AG04450 (cell line): ENCODE results near the gene NLRP6. TPM values are rescaled to one million over a fixed set of nuclear protein-coding genes. Genes with fewer than 3 reads are reported as not detected.

Source experiments
- CTCF ChIA-PET: fragments of 300-600, 350-600 bp; formaldehyde crosslinking; extraction: SDS; loops from one replicate; lab custom pipeline; 2022; ENCODE audit warnings: antibody characterized with exemption, inconsistent platforms; lab: Charles Lee
- POLR2A ChIA-PET: fragments of 350-600 bp; formaldehyde crosslinking; extraction: SDS; loops from one replicate; lab custom pipeline; 2021; ENCODE audit warnings: antibody characterized with exemption, inconsistent platforms; lab: Yijun Ruan, JAX
- DNase-seq: peaks from one replicate; pipeline ENCODE4 v3.0.0-alpha.2; 2011; ENCODE audit warnings: low read depth, low spot score
- H3K27ac ChIP-seq: one replicate; pipeline ENCODE4 v1.5.1; 2012; ENCODE audit warnings: low read depth, low read length, control low read depth
- H3K27me3 ChIP-seq: one replicate; pipeline ENCODE4 v1.6.0; 2012; ENCODE audit warnings: low read length; ENCODE audit not compliant: control insufficient read depth, insufficient read depth
- H3K4me3 ChIP-seq: 2 replicates; pipeline ENCODE4 v1.5.1; 2011; ENCODE audit warnings: mild to moderate bottlenecking, low read depth, low read length, control low read depth
- H3K9me3 ChIP-seq: 2 replicates; pipeline ENCODE4 v1.5.1; 2012; ENCODE audit warnings: low read length; ENCODE audit not compliant: control insufficient read depth, insufficient read depth
- polyA plus RNA-seq: library from polyadenylated mRNA; depleted of rRNA; stranded (reverse); fragments of >200 nt; gene quantifications from 2 replicates; pipeline ENCODE4 v1.2.3, GENCODE V29; 2011
- TF ChIP-seq, protein P1 (sequence below): IDR thresholded peaks from 2 replicates; pipeline ENCODE4 v1.5.1; 2011; ENCODE audit warnings: low read depth, low read length, control low read depth, inconsistent platforms

NLRP6 gene
- polyA plus RNA-seq, 1 experiment, result not detected

DNA sequence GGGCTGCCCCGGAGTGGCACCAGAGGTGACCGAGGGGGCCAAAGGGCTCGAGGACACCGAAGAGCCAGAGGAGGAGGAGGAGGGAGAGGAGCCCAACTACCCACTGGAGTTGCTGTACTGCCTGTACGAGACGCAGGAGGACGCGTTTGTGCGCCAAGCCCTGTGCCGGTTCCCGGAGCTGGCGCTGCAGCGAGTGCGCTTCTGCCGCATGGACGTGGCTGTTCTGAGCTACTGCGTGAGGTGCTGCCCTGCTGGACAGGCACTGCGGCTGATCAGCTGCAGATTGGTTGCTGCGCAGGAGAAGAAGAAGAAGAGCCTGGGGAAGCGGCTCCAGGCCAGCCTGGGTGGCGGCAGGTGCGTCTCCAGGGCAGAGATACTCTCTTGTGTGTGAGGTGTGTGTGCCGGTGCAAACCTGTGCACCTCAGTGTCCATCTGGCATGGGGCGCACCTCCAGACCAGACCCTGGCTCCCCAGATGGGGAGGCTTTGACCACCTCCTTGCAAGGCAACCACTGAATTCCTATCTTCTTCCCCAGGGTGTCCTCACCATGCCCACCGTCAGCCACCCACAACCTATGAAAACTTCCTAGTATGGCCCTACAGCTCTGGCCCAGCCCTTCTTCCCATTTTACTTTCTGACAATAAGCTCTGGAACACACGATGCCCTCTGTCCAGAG, 3.4 kb downstream of the NLRP6 start:
- ChIA-PET POLR2A (no interaction called here), CTCF (no interaction called here)
- Histone ChIP-seq H3K9me3 (no peaks in the 10 kb centered on the region; the same call in 1 of the 2 replicates), H3K4me3 (no peak overlapping the region), H3K27ac (no peak overlapping the region), H3K27me3 (peaks cover 65% of the 10 kb centered on the region)
- TF ChIP-seq, protein P1, sequence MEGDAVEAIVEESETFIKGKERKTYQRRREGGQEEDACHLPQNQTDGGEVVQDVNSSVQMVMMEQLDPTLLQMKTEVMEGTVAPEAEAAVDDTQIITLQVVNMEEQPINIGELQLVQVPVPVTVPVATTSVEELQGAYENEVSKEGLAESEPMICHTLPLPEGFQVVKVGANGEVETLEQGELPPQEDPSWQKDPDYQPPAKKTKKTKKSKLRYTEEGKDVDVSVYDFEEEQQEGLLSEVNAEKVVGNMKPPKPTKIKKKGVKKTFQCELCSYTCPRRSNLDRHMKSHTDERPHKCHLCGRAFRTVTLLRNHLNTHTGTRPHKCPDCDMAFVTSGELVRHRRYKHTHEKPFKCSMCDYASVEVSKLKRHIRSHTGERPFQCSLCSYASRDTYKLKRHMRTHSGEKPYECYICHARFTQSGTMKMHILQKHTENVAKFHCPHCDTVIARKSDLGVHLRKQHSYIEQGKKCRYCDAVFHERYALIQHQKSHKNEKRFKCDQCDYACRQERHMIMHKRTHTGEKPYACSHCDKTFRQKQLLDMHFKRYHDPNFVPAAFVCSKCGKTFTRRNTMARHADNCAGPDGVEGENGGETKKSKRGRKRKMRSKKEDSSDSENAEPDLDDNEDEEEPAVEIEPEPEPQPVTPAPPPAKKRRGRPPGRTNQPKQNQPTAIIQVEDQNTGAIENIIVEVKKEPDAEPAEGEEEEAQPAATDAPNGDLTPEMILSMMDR, result no peak
- no peak for DNase-seq

GRCh38 chr11:282171-282570, 4.0 kb downstream of the NLRP6 start:
- Histone ChIP-seq H3K9me3 (no peaks in the 10 kb centered on the region; the same call in 1 of the 2 replicates), H3K27me3 (peaks cover 64% of the 10 kb centered on the region), H3K27ac (no peak overlapping the region), H3K4me3 (no peak overlapping the region)
- ChIA-PET CTCF (no interaction called here), POLR2A (no interaction called here)
- TF ChIP-seq, protein P1, result no peak
- DNase-seq, result no peak

GRCh38 chr11:282630-283360, 4.6 kb downstream of the NLRP6 start:
- Histone ChIP-seq H3K27me3 (peaks cover 63% of the 10 kb centered on the region), H3K9me3 (no peaks in the 10 kb centered on the region; the same call in 1 of the 2 replicates), H3K27ac (no peak overlapping the region), H3K4me3 (no peak overlapping the region)
- no peak for DNase-seq
- ChIA-PET POLR2A (interaction anchor here (0.6 kb wide), 1 partner anchor 11 kb away, joined by 3 read pairs; no protein-coding TSS in a partner anchor), CTCF (no interaction called here)
- TF ChIP-seq, protein P1, result no peak

GRCh38 chr11:283405-284104, 5.3 kb downstream of the NLRP6 start:
- TF ChIP-seq, protein P1, result no peak

More at GRCh38 chr11:283405-284104, 5.3 kb downstream of the NLRP6 start:
- no peak overlapping the region for H3K4me3 ChIP-seq
- no peak for DNase-seq
- H3K9me3 ChIP-seq, result no peaks in the 10 kb centered on the region; the same call in 1 of the 2 replicates
- H3K27ac ChIP-seq, result no peak overlapping the region
- ChIA-PET POLR2A (interaction anchor here (0.6 kb wide), 2 partner anchors 12 to 21 kb away, joined by 3 to 4 read pairs; no protein-coding TSS in a partner anchor), CTCF (no interaction called here)
- H3K27me3 ChIP-seq, result peaks cover 62% of the 10 kb centered on the region
